ENCODE results near the gene NEK7.
"Not testable (repeated sequence)": the region's sequence is repeated elsewhere in the genome, so short reads cannot be mapped to it uniquely, and the experiment has no call there.

The NEK7 gene

GRCh38 chr1:198297281-198297680 is 140.5 kb downstream of the NEK7 start:
- H3K27ac ChIP-seq: no peak overlapping the region
- no peak for TF ChIP-seq ZFX (IDR thresholded peaks at IDR 0.05)
- TF ChIP-seq, protein P1, sequence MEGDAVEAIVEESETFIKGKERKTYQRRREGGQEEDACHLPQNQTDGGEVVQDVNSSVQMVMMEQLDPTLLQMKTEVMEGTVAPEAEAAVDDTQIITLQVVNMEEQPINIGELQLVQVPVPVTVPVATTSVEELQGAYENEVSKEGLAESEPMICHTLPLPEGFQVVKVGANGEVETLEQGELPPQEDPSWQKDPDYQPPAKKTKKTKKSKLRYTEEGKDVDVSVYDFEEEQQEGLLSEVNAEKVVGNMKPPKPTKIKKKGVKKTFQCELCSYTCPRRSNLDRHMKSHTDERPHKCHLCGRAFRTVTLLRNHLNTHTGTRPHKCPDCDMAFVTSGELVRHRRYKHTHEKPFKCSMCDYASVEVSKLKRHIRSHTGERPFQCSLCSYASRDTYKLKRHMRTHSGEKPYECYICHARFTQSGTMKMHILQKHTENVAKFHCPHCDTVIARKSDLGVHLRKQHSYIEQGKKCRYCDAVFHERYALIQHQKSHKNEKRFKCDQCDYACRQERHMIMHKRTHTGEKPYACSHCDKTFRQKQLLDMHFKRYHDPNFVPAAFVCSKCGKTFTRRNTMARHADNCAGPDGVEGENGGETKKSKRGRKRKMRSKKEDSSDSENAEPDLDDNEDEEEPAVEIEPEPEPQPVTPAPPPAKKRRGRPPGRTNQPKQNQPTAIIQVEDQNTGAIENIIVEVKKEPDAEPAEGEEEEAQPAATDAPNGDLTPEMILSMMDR (conservative IDR thresholded peaks at IDR 0.05): no peak

DNA sequence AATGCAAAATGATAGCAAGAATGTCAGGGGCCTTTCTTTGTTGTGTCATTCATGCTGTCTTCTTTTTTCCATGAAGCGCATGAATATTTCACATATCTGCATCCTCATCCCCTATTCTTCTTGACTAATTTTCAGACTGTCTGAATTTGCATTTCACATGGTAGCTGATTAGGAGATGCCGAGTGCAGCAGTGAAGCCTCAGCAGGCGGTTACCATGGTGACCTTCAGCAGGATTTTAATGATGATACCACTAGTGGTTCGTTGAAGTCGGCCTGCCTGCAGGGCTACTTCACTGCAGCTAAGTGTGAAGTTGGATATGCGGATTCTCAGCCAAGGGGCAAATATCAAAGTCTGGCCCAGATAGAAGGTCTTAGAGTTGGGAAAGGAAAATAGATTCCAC is 141.8 kb downstream of the NEK7 start:
- TF ChIP-seq, protein P1 (conservative IDR thresholded peaks at IDR 0.05): no peak
- no peak for TF ChIP-seq ZFX (IDR thresholded peaks at IDR 0.05)
- H3K27ac ChIP-seq: no peak overlapping the region

- TF ChIP-seq ZFX (IDR thresholded peaks at IDR 0.05): no peak
- TF ChIP-seq, protein P1 (conservative IDR thresholded peaks at IDR 0.05): no peak
Observed at GRCh38 chr1:198300451-198300850, 143.7 kb downstream of the NEK7 start.

DNA sequence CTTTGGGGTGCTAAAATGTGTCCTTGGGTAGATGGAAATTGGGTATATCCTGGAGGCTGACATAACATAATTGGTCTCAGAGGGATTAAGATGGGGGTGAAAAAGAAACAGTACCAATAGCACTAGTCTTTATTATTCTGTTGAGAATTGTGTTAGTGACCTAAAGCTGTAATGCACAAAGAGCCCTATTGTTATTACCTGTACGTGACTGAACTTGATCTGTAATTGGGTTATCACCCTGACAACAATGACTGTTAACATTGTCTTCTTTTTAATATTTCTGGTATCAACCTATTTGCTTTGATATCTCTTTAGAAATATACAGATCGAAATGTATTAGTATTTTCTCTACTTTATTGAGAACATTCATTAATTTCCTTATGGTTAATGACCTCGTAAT is 147.6 kb downstream of the NEK7 start:
- TF ChIP-seq ZFX (IDR thresholded peaks at IDR 0.05): no peak
- TF ChIP-seq, protein P1 (conservative IDR thresholded peaks at IDR 0.05): no peak
- no peak overlapping the region for H3K27ac ChIP-seq

More at GRCh38 chr1:198300451-198300850, 143.7 kb downstream of the NEK7 start:
- no peak overlapping the region for H3K27ac ChIP-seq

DNA sequence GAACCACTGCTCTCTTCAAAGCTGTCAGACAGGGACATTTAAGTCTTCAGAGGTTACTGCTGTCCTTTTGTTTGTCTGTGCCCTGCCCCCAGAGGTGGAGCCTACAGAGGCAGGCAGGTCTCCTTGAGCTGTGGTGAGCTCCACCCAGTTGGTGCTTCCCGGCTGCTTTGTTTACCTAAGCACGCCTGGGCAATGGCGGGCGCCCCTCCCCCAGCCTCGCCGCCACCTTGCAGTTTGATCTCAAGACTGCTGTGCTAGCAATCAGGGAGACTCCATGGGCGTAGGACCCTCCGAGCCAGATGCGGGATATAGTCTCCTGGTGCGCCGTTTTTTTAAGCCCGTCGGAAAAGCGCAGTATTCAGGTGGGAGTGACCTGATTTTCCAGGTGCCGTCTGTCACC is 158.0 kb downstream of the NEK7 start:
- H3K27ac ChIP-seq: not testable (repeated sequence)

- H3K27ac ChIP-seq: not testable (repeated sequence)
Observed at GRCh38 chr1:198315331-198315730, 158.5 kb downstream of the NEK7 start.

DNA sequence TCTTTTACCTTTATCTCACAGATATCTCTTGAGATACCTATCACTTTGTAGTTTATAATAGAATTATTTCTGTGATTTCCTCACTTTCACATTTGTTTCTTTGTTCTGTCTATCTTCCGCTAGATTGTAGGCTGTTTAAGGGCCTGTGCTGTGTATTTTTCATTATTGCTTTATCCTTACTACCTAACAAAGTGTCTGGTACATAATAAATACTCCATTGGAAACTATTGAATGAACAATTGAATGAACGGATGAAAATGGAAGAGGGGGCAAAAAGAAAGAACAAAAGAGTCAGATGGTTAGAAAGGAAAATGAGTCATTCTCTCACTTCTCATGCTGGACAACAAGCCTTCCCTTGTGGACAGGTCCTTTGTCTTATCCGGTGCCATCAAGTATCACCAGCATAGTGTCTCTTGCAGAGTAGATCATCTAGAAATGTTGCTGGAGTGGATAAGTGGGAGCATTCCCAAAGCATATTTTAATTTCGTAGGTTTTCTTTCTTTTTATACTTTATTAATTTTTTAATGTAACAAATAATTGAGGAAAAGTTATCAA is 159.8 kb downstream of the NEK7 start:
- no peak overlapping the region for H3K27ac ChIP-seq
- no peak for TF ChIP-seq ZFX (IDR thresholded peaks at IDR 0.05)
- TF ChIP-seq, protein P1 (conservative IDR thresholded peaks at IDR 0.05): no peak

- H3K27ac ChIP-seq: no peak overlapping the region
Observed at GRCh38 chr1:198318085-198318484, 161.3 kb downstream of the NEK7 start.

More at GRCh38 chr1:198318085-198318484, 161.3 kb downstream of the NEK7 start:
- TF ChIP-seq, protein P1 (conservative IDR thresholded peaks at IDR 0.05): no peak
- no peak for TF ChIP-seq ZFX (IDR thresholded peaks at IDR 0.05)

Data from C4-2B (cell line).